ENCODE measurements around the gene NFIA.

GRCh38 chr1:61452176-61453035, 370.0 kb downstream of the NFIA start:
- TF ChIP-seq CTCF (conservative IDR thresholded peaks at IDR 0.05 in 1 of 2, IDR thresholded peaks at IDR 0.05 in 1 of 2; ENCODE audit: low read depth in 1 of 2, low read length in 2 of 2) (no peak), EZH2 (IDR thresholded peaks at IDR 0.05; ENCODE audit: low read length, missing control alignments) (no peak)

All from fibroblast of lung (primary cell).